Activated naive CD4-positive, alpha-beta T cell (primary cell): ENCODE data around the gene LIPC.

Experiments used
- DNase-seq, 4 experiments: peaks; one replicate each; lab custom pipeline; 2025; lab: John Stamatoyannopoulos, UW

LIPC gene

GRCh38 chr15:58406811-58407210, 25.0 kb upstream of the LIPC start:
- no peak for DNase-seq

GRCh38 chr15:58407236-58407775, 24.5 kb upstream of the LIPC start:
- DNase-seq, result no peak

GRCh38 chr15:58407778-58408177, 24.0 kb upstream of the LIPC start:
- no peak for DNase-seq

- DNase-seq, result no peak
These were observed 21.9 kb upstream of the LIPC start for GRCh38 chr15:58409861-58410260.

- DNase-seq, result no peak
These were observed 21.4 kb upstream of the LIPC start for GRCh38 chr15:58410353-58410752.

GRCh38 chr15:58413253-58413652, 18.5 kb upstream of the LIPC start:
- DNase-seq, result no peak

GRCh38 chr15:58415636-58416035, 16.2 kb upstream of the LIPC start:
- no peak for DNase-seq

GRCh38 chr15:58416963-58417362, 14.8 kb upstream of the LIPC start:
- DNase-seq, result no peak

GRCh38 chr15:58418135-58418534, 13.7 kb upstream of the LIPC start:
- no peak for DNase-seq

- DNase-seq, result no peak
These were observed 11.8 kb upstream of the LIPC start for GRCh38 chr15:58419803-58420524.

GRCh38 chr15:58420579-58421043, 11.2 kb upstream of the LIPC start:
- DNase-seq, result no peak

- DNase-seq, result no peak
These were observed 8.6 kb upstream of the LIPC start for GRCh38 chr15:58423205-58423604.

GRCh38 chr15:58423831-58424608, 7.8 kb upstream of the LIPC start:
- DNase-seq, result no peak

- DNase-seq, result no peak
These were observed 7.1 kb upstream of the LIPC start for GRCh38 chr15:58424722-58425121.

GRCh38 chr15:58425185-58425584, 6.6 kb upstream of the LIPC start:
- DNase-seq, result no peak

GRCh38 chr15:58425834-58426233, 6.0 kb upstream of the LIPC start:
- DNase-seq, result no peak

GRCh38 chr15:58426501-58426900, 5.3 kb upstream of the LIPC start:
- DNase-seq, result no peak

- DNase-seq, result no peak
These were observed 3.8 kb upstream of the LIPC start for GRCh38 chr15:58427987-58428386.

GRCh38 chr15:58430224-58430787, 1.5 kb upstream of the LIPC start:
- DNase-seq, result no peak

- DNase-seq, result no peak
These were observed 610 bp downstream of the LIPC start for GRCh38 chr15:58432401-58432800.

GRCh38 chr15:58433597-58434333, 2.0 kb downstream of the LIPC start:
- no peak for DNase-seq

GRCh38 chr15:58434334-58434875, 2.6 kb downstream of the LIPC start:
- DNase-seq, result no peak
